GM23248 (cell line): ENCODE results near the gene RAB11A. TPM values are rescaled to one million over a fixed set of nuclear protein-coding genes. Genes with fewer than 3 reads are reported as not detected.

Experiments used
- DNase-seq: peaks from one replicate; pipeline ENCODE4 v3.0.0-alpha.2; 2015
- H2AFZ ChIP-seq: fragments of 200-600 bp; sonication (generic); 2 replicates; pipeline ENCODE4 v1.6.1; 2016; ENCODE audit warnings: antibody characterized with exemption
- H3F3A ChIP-seq: fragments of 200-600 bp; sonication (generic); 2 replicates; pipeline ENCODE4 v1.6.1; 2016; ENCODE audit warnings: mild to moderate bottlenecking, antibody characterized with exemption, mixed run types; ENCODE audit not compliant: insufficient read depth
- H3K27ac ChIP-seq: fragments of 200-600 bp; sonication (generic); 2 replicates; pipeline ENCODE4 v1.5.1; 2016; ENCODE audit warnings: mild to moderate bottlenecking
- H3K27me3 ChIP-seq: fragments of 200-600 bp; sonication (generic); replicated peaks from 2 replicates; pipeline ENCODE4 v1.6.1; 2016; ENCODE audit warnings: mild to moderate bottlenecking; ENCODE audit not compliant: insufficient read depth
- H3K36me3 ChIP-seq: fragments of 200-600 bp; sonication (generic); 2 replicates; pipeline ENCODE4 v1.6.1; 2016; ENCODE audit warnings: low read depth, mild to moderate bottlenecking
- H3K4me1 ChIP-seq: fragments of 200-600 bp; sonication (generic); 2 replicates; pipeline ENCODE4 v1.6.1; 2016; ENCODE audit warnings: mild to moderate bottlenecking; ENCODE audit not compliant: insufficient read depth
- H3K4me2 ChIP-seq: fragments of 200-600 bp; sonication (generic); one replicate; pipeline ENCODE4 v1.6.1; 2016; ENCODE audit warnings: mild to moderate bottlenecking; ENCODE audit not compliant: unreplicated experiment
- H3K4me3 ChIP-seq: fragments of 200-600 bp; sonication (generic); 2 replicates; pipeline ENCODE4 v1.5.1; 2016; ENCODE audit warnings: mild to moderate bottlenecking
- H3K79me2 ChIP-seq: fragments of 200-600 bp; sonication (generic); 2 replicates; pipeline ENCODE4 v1.6.1; 2016; ENCODE audit warnings: mild to moderate bottlenecking; ENCODE audit not compliant: insufficient read depth
- H3K9ac ChIP-seq: fragments of 200-600 bp; sonication (generic); 2 replicates; pipeline ENCODE4 v1.6.1; 2016; ENCODE audit warnings: mild to moderate bottlenecking
- H3K9me2 ChIP-seq: fragments of 200-600 bp; sonication (generic); 2 replicates; pipeline ENCODE4 v1.6.1; 2016; ENCODE audit warnings: mixed run types, mild to moderate bottlenecking, moderate library complexity; ENCODE audit not compliant: insufficient read depth
- H3K9me3 ChIP-seq: fragments of 200-600 bp; sonication (generic); one replicate; pipeline ENCODE4 v1.6.1; 2017; ENCODE audit warnings: low read depth
- H4K20me1 ChIP-seq: fragments of 200-600 bp; sonication (generic); 2 replicates; pipeline ENCODE4 v1.6.0; 2016; ENCODE audit not compliant: insufficient read depth
- EZH2 ChIP-seq: fragments of 200-600 bp; sonication (generic); IDR thresholded peaks from 2 replicates; pipeline ENCODE4 v1.6.1; 2018; ENCODE audit warnings: antibody characterized with exemption, mild to moderate bottlenecking; ENCODE audit not compliant: insufficient read depth, poor library complexity, severe bottlenecking
- EZH2phosphoT487 ChIP-seq: fragments of 200-600 bp; sonication (generic); IDR thresholded peaks from 2 replicates; pipeline ENCODE4 v1.6.1; 2018; ENCODE audit warnings: antibody characterized with exemption, moderate library complexity, mild to moderate bottlenecking, low read depth; ENCODE audit not compliant: insufficient read depth
- WGBS, 2 experiments: methylation state at CpG; one replicate each; pipeline ENCODE4 v1.1.6; 2015 to 2017; ENCODE audit warnings: low lambda C conversion rate in 2 of 2, low coverage in 1 of 2; ENCODE audit errors: missing lambda C conversion rate in 2 of 2; 5-methylcytosine and 5-hydroxymethylcytosine counted together
- in situ Hi-C: fragments of 300-500 bp; cut with MboI; formaldehyde crosslinking; loops from 2 replicates; pipeline ENCODE4 v1.15.0; 2020
- polyA plus RNA-seq: library from polyadenylated mRNA; unstranded; fragments of >200 nt; fragmentation: Nextera tagmentation; extraction: Ambion mirVana; gene quantifications from 2 replicates; pipeline ENCODE4 v1.2.1, GENCODE V29; 2016
- total RNA-seq: library from RNA; depleted of rRNA; stranded (reverse); fragments of >200 nt; shearing (Covaris generic); gene quantifications from 2 replicates; pipeline ENCODE4 v1.2.3, GENCODE V29; 2014

The RAB11A gene
- total and polyA plus RNA-seq, 2 experiments from 2014 or later = 148 to 262 TPM

GRCh38 chr15:65922621-65923020 lies 53.3 kb downstream of the RAB11A start:
- no peak for TF ChIP-seq EZH2
- no peak for TF ChIP-seq EZH2phosphoT487
- in situ Hi-C loops = no loop called here
- peaks cover 13% of the 10 kb centered on the region for H3K4me1 ChIP-seq
- H3K9ac ChIP-seq = no peak overlapping the region
- H3K27me3 ChIP-seq = no peaks in the 10 kb centered on the region
- DNase-seq = no peak
- H3K4me2 ChIP-seq = no peak overlapping the region
- H3F3A ChIP-seq = no peaks in the 10 kb centered on the region
- no peaks in the 10 kb centered on the region for H3K36me3 ChIP-seq
- H2AFZ ChIP-seq = no peak overlapping the region
- no peaks in the 10 kb centered on the region for H4K20me1 ChIP-seq
- no peak overlapping the region for H3K27ac ChIP-seq
- H3K9me2 ChIP-seq = no peaks in the 10 kb centered on the region
- no peak overlapping the region for H3K4me3 ChIP-seq
- H3K79me2 ChIP-seq = no peaks in the 10 kb centered on the region
- H3K9me3 ChIP-seq = no peaks in the 10 kb centered on the region
- WGBS, 2 experiments = 89 to 91% methylated on average over 7 of the region's 7 CpGs

GRCh38 chr15:65923264-65923663 lies 54.0 kb downstream of the RAB11A start:
- TF ChIP-seq EZH2phosphoT487 (no peak), EZH2 (no peak)

GRCh38 chr15:65924004-65924403 lies 54.7 kb downstream of the RAB11A start:
- no peaks in the 10 kb centered on the region for H3K9me2 ChIP-seq
- H3F3A ChIP-seq = no peaks in the 10 kb centered on the region
- H3K9me3 ChIP-seq = no peaks in the 10 kb centered on the region
- no peaks in the 10 kb centered on the region for H4K20me1 ChIP-seq
- H3K36me3 ChIP-seq = no peaks in the 10 kb centered on the region
- 81 to 86% methylated on average over 3 of the region's 3 CpGs for WGBS, 2 experiments
- in situ Hi-C loops = no loop called here
- H3K27me3 ChIP-seq = no peaks in the 10 kb centered on the region
- TF ChIP-seq EZH2 (no peak), EZH2phosphoT487 (no peak)
- peaks cover 13% of the 10 kb centered on the region for H3K4me1 ChIP-seq
- no peak overlapping the region for H3K4me3 ChIP-seq
- no peaks in the 10 kb centered on the region for H3K79me2 ChIP-seq
- no peak overlapping the region for H3K27ac ChIP-seq
- no peak overlapping the region for H3K4me2 ChIP-seq
- H2AFZ ChIP-seq = no peak overlapping the region
- H3K9ac ChIP-seq = no peak overlapping the region
- DNase-seq = no peak

More at GRCh38 chr15:65923264-65923663, 54.0 kb downstream of the RAB11A start:
- no peaks in the 10 kb centered on the region for H4K20me1 ChIP-seq
- H3K9ac ChIP-seq = no peak overlapping the region
- DNase-seq = no peak
- H3K9me3 ChIP-seq = no peaks in the 10 kb centered on the region
- H3F3A ChIP-seq = no peaks in the 10 kb centered on the region
- no peaks in the 10 kb centered on the region for H3K36me3 ChIP-seq
- no peaks in the 10 kb centered on the region for H3K9me2 ChIP-seq
- no peaks in the 10 kb centered on the region for H3K79me2 ChIP-seq
- H2AFZ ChIP-seq = no peak overlapping the region
- no peak overlapping the region for H3K27ac ChIP-seq
- H3K27me3 ChIP-seq = no peaks in the 10 kb centered on the region
- no peak overlapping the region for H3K4me3 ChIP-seq
- H3K4me1 ChIP-seq = peaks cover 13% of the 10 kb centered on the region
- H3K4me2 ChIP-seq = no peak overlapping the region
- in situ Hi-C loops = no loop called here
- WGBS, 2 experiments = 74 to 77% methylated on average over 5 of the region's 5 CpGs

GRCh38 chr15:65925338-65925737 lies 56.0 kb downstream of the RAB11A start:
- Histone ChIP-seq H2AFZ (no peak overlapping the region), H3K27me3 (no peaks in the 10 kb centered on the region)
- WGBS, 2 experiments = 91 to 95% methylated on average over 1 of the region's 1 CpG

GRCh38 chr15:65926459-65926858 lies 57.2 kb downstream of the RAB11A start:
- Histone ChIP-seq H3K9me2 (no peaks in the 10 kb centered on the region), H4K20me1 (no peaks in the 10 kb centered on the region), H3F3A (no peaks in the 10 kb centered on the region), H3K79me2 (no peaks in the 10 kb centered on the region), H3K36me3 (no peaks in the 10 kb centered on the region), H3K4me2 (no peak overlapping the region), H3K4me1 (0 out of 2 replicates have a peak, but pooled peaks cover under 1% of the 10 kb centered on the region), H3K27me3 (no peaks in the 10 kb centered on the region), H3K9me3 (no peaks in the 10 kb centered on the region), H2AFZ (no peak overlapping the region), H3K4me3 (no peak overlapping the region), H3K27ac (no peak overlapping the region), H3K9ac (no peak overlapping the region)
- no peak for DNase-seq
- TF ChIP-seq EZH2phosphoT487 (no peak), EZH2 (no peak)
- in situ Hi-C loops = no loop called here
- WGBS, 2 experiments = 94 to 96% methylated on average over 1 of the region's 1 CpG

More at GRCh38 chr15:65925338-65925737, 56.0 kb downstream of the RAB11A start:
- Histone ChIP-seq H4K20me1 (no peaks in the 10 kb centered on the region), H3K4me2 (no peak overlapping the region), H3K36me3 (no peaks in the 10 kb centered on the region), H3K27ac (no peak overlapping the region), H3K9me2 (no peaks in the 10 kb centered on the region), H3K9ac (no peak overlapping the region), H3K4me3 (no peak overlapping the region), H3F3A (no peaks in the 10 kb centered on the region), H3K9me3 (no peaks in the 10 kb centered on the region), H3K79me2 (no peaks in the 10 kb centered on the region), H3K4me1 (peaks cover 11% of the 10 kb centered on the region)
- no peak for TF ChIP-seq EZH2phosphoT487
- no peak for TF ChIP-seq EZH2
- in situ Hi-C loops = no loop called here
- no peak for DNase-seq
